ENCODE measurements around the gene SCN8A.
A peak's percentile ranks its signal among the peaks of the same experiment; 100 is the strongest.

The SCN8A gene

GRCh38 chr12:51811203-51812202 lies 220.5 kb downstream of the SCN8A start:
- H3K36me3 Mint-ChIP-seq: no peaks in the 10 kb centered on the region
- no peak overlapping the region for H3K4me3 Mint-ChIP-seq
- H3K27ac Mint-ChIP-seq: no peak overlapping the region
- H3K27me3 Mint-ChIP-seq: no peaks in the 10 kb centered on the region
- peaks cover 8% of the 10 kb centered on the region for H3K4me1 Mint-ChIP-seq (ENCODE audit: low read depth)
- H3K9me3 Mint-ChIP-seq (ENCODE audit: low read depth): no peaks in the 10 kb centered on the region

- H3K27me3 Mint-ChIP-seq: no peaks in the 10 kb centered on the region
- no peak overlapping the region for H3K27ac Mint-ChIP-seq
- no peaks in the 10 kb centered on the region for H3K9me3 Mint-ChIP-seq (ENCODE audit: low read depth)
- H3K4me3 Mint-ChIP-seq: peak overlapping the region; percentile 65
- H3K4me1 Mint-ChIP-seq (ENCODE audit: low read depth): peaks cover 8% of the 10 kb centered on the region
- no peaks in the 10 kb centered on the region for H3K36me3 Mint-ChIP-seq
Measured at GRCh38 chr12:51812871-51813270, 221.8 kb downstream of the SCN8A start.

GRCh38 chr12:51813931-51814310 lies 222.9 kb downstream of the SCN8A start:
- Mint-ChIP-seq H3K36me3 (no peaks in the 10 kb centered on the region), H3K4me3 (peak overlapping the region; percentile 65), H3K4me1 (ENCODE audit: low read depth) (peaks cover 8% of the 10 kb centered on the region), H3K9me3 (ENCODE audit: low read depth) (no peaks in the 10 kb centered on the region), H3K27me3 (no peaks in the 10 kb centered on the region), H3K27ac (no peak overlapping the region)

GRCh38 chr12:51814311-51815088 lies 223.5 kb downstream of the SCN8A start:
- Mint-ChIP-seq H3K36me3 (no peaks in the 10 kb centered on the region), H3K9me3 (ENCODE audit: low read depth) (no peaks in the 10 kb centered on the region), H3K4me3 (peak overlapping the region; percentile 89), H3K27ac (peak overlapping the region; percentile 50), H3K4me1 (ENCODE audit: low read depth) (peaks cover 8% of the 10 kb centered on the region), H3K27me3 (no peaks in the 10 kb centered on the region)

- peaks cover 14% of the 10 kb centered on the region for H3K4me1 Mint-ChIP-seq (ENCODE audit: low read depth)
- H3K36me3 Mint-ChIP-seq: no peaks in the 10 kb centered on the region
- H3K4me3 Mint-ChIP-seq: peak overlapping the region; percentile 89
- no peaks in the 10 kb centered on the region for H3K9me3 Mint-ChIP-seq (ENCODE audit: low read depth)
- H3K27me3 Mint-ChIP-seq: no peaks in the 10 kb centered on the region
- H3K27ac Mint-ChIP-seq: peak overlapping the region; percentile 80
Measured at GRCh38 chr12:51815571-51815970, 224.5 kb downstream of the SCN8A start.

- Mint-ChIP-seq H3K4me1 (ENCODE audit: low read depth) (peaks cover 18% of the 10 kb centered on the region), H3K9me3 (ENCODE audit: low read depth) (no peaks in the 10 kb centered on the region), H3K36me3 (no peaks in the 10 kb centered on the region), H3K27ac (no peak overlapping the region), H3K27me3 (no peaks in the 10 kb centered on the region), H3K4me3 (peak overlapping the region; percentile 21)
Measured at GRCh38 chr12:51817027-51817953, 226.3 kb downstream of the SCN8A start.

GRCh38 chr12:51818086-51818485 lies 227.1 kb downstream of the SCN8A start:
- Mint-ChIP-seq H3K27ac (no peak overlapping the region), H3K4me1 (ENCODE audit: low read depth) (peaks cover 20% of the 10 kb centered on the region), H3K36me3 (no peaks in the 10 kb centered on the region), H3K9me3 (ENCODE audit: low read depth) (no peaks in the 10 kb centered on the region), H3K4me3 (no peak overlapping the region), H3K27me3 (no peaks in the 10 kb centered on the region)

GRCh38 chr12:51818566-51819300 lies 227.7 kb downstream of the SCN8A start:
- no peaks in the 10 kb centered on the region for H3K36me3 Mint-ChIP-seq
- peaks cover 24% of the 10 kb centered on the region for H3K4me1 Mint-ChIP-seq (ENCODE audit: low read depth)
- no peaks in the 10 kb centered on the region for H3K9me3 Mint-ChIP-seq (ENCODE audit: low read depth)
- H3K27me3 Mint-ChIP-seq: no peaks in the 10 kb centered on the region
- peak overlapping the region; percentile 13 for H3K4me3 Mint-ChIP-seq
- H3K27ac Mint-ChIP-seq: no peak overlapping the region

- Mint-ChIP-seq H3K36me3 (no peaks in the 10 kb centered on the region), H3K4me3 (peak overlapping the region; percentile 70), H3K9me3 (ENCODE audit: low read depth) (no peaks in the 10 kb centered on the region), H3K27ac (peak overlapping the region; percentile 68), H3K27me3 (no peaks in the 10 kb centered on the region), H3K4me1 (ENCODE audit: low read depth) (peaks cover 29% of the 10 kb centered on the region)
Measured at GRCh38 chr12:51819736-51820525, 228.9 kb downstream of the SCN8A start.

GRCh38 chr12:51820526-51821439 lies 229.8 kb downstream of the SCN8A start:
- Mint-ChIP-seq H3K27ac (no peak overlapping the region), H3K9me3 (ENCODE audit: low read depth) (no peaks in the 10 kb centered on the region), H3K4me1 (ENCODE audit: low read depth) (peaks cover 22% of the 10 kb centered on the region), H3K4me3 (peak overlapping the region; percentile 70), H3K36me3 (no peaks in the 10 kb centered on the region), H3K27me3 (no peaks in the 10 kb centered on the region)

GRCh38 chr12:51821440-51822260 lies 230.6 kb downstream of the SCN8A start:
- Mint-ChIP-seq H3K27me3 (no peaks in the 10 kb centered on the region), H3K4me3 (peak overlapping the region; percentile 73), H3K27ac (peak overlapping the region; percentile 46), H3K36me3 (no peaks in the 10 kb centered on the region), H3K4me1 (ENCODE audit: low read depth) (peaks cover 22% of the 10 kb centered on the region), H3K9me3 (ENCODE audit: low read depth) (no peaks in the 10 kb centered on the region)

- peaks cover 25% of the 10 kb centered on the region for H3K4me1 Mint-ChIP-seq (ENCODE audit: low read depth)
- peak overlapping the region; percentile 46 for H3K27ac Mint-ChIP-seq
- no peaks in the 10 kb centered on the region for H3K36me3 Mint-ChIP-seq
- peak overlapping the region; percentile 73 for H3K4me3 Mint-ChIP-seq
- H3K9me3 Mint-ChIP-seq (ENCODE audit: low read depth): no peaks in the 10 kb centered on the region
- no peaks in the 10 kb centered on the region for H3K27me3 Mint-ChIP-seq
Measured at GRCh38 chr12:51822261-51822616, 231.2 kb downstream of the SCN8A start.
